Cardiac septum (tissue), 1 donor: ENCODE data around the gene CNIH3. TPM values are rescaled to one million over a fixed set of nuclear protein-coding genes. Genes with fewer than 3 reads are reported as not detected.

Experiments used
- DNase-seq: peaks from one replicate; pipeline ENCODE4 v3.0.0-alpha.2; 2020; ENCODE audit warnings: low spot score
- intact Hi-C: fragments of 100-400 bp; cut with DNase I; formaldehyde crosslinking; loops from one replicate; pipeline ENCODE4 v1.14.0; 2022
- total RNA-seq: library from RNA; stranded (reverse); fragmentation: NEBNext Ultra II Directional; extraction: Animal tissue kit (Norgen Biotek cat#: 25700); gene quantifications from one replicate; pipeline ENCODE4 v1.2.1, GENCODE V29; 2021
- donor health status: DM: no; HTN: no; CAD: no.

Gene CNIH3
- total RNA-seq, 1 donor from 2014 or later, result 1.4 TPM

DNA sequence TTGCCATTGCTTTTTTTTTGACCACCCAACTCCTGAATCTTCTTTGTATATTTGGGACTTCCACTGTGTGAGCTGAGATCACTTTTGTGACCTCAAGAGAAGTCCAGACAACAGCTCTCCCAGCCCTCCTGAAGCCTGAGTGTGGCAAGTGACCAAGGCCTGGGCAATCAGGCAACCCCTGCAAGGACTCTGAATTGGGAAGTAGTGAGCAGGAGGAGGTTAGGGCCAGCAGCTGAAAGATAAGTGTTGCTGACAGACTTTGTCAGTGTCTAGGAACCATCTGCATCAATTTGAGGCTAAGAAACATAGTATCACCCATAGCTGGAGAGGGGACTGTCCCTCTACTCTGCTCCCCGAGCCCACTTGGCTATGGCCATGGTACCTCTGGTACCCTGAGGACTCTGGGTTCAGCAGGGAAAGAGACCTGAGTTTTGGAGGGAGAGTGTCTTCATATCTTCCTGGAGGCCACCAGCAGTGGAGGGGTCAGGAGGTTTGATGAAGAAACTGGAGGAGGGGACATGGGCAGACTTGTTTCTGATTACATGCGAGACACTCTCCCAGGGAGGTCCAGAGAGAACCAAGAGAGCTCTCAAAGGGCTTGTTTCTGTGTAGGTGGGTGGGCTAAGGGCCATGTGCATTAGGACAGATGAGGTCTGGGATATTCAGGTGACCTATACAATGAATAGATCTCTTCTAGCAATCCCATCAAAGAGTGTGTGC, 166.3 kb downstream of the CNIH3 start:
- intact Hi-C loops, result no loop called here
- no peak for DNase-seq

DNA sequence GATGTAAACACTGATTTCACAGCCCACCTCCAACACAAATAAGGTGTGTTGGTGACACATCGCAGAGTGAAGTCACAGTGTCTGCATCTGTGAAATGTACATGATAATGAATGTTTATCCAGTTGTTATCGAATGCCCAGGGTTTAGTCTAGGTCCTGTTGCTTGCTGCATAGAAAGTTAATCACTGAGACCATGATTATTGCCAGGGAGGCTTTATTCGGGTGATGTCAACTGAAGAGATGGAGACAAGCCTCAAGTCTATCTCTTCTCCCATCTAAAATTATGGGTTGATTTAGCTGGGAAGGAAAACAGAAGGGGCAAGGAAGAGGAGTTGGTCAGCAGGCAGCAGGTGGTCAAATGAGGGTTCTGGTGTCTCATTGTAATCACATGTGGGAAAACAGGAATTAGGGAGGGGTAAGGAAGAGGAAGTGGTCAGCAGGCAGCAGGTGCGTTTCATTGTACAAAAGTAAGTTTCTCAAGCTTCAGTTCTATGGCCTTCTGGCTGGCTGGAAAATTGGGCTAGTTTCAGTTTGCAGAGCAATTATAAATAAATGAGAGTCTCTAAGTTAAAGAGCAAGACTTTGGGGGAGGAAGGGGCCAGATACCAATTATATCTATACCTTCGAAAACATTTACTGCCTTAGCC, 167.0 kb downstream of the CNIH3 start:
- intact Hi-C loops, result no loop called here
- no peak for DNase-seq

DNA sequence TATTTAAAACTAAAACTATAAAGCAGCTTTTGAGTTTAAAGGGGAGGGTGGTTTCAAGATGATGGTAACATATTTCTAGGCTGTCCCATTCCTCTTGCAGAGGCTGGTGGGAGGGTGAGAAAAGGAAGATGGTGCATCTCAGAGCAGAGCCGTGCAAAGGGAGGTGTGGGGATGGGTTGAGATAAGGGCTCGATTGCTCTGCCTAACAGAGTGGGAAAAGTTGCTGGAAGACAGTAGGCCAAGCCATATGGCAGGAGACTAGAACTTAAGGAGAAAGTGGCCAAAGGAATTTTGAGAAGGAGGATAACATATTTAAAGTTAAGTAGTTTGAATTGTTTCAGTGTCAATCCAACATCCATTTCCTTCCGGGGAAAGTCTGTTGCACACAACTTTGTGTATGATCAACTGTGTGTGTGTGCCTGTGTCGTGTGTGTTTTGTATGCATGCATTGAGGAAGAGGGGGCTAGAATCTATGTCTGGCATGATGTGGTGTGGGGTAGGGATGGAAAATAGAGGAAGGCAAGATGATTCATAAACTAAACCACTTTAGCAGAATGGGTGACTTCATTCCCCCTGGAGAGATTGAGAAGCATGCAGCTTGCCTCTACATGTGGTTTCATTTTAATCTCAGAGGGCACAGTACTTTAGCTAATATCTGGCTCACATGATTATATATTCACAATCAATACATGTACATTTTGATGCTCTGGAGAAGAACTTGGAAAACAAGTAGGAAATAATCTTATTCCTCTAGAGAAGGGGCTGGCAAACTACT, 168.3 kb downstream of the CNIH3 start:
- no peak for DNase-seq
- intact Hi-C loops, result no loop called here

DNA sequence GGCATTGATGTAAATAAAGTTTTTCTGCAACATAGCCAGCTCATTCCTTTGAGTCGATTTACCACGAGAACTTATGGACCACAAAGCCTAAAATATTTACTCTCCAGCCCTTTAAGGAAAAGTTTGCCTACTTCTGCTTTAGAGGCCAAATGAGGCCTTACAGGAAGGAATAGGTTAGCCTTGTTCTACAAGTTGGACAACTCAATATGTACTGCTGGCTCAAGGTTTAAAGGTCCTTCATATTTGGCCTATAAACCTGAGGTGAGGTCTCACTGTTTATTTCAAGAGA, 168.9 kb downstream of the CNIH3 start:
- intact Hi-C loops, result no loop called here
- DNase-seq, result no peak

DNA sequence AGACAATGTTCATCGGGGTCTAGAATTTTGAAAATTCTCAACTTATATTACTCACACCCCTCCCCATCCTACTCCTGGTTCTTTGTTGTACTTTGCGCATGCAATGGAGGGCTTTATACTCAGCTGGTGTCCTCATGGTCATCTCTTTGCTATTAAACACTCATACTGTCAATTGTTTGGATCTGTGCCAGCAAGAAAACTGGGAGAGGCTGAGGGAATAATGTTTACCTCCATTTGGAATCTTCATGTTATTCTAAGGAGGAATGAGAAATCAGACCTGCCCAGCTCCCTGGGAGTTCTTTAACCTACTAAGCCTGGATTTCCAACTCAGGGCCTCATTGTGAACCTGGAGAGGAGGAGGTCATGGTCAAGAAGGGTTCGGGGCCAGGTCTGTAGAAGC, 169.5 kb downstream of the CNIH3 start:
- DNase-seq, result no peak
- intact Hi-C loops, result no loop called here

DNA sequence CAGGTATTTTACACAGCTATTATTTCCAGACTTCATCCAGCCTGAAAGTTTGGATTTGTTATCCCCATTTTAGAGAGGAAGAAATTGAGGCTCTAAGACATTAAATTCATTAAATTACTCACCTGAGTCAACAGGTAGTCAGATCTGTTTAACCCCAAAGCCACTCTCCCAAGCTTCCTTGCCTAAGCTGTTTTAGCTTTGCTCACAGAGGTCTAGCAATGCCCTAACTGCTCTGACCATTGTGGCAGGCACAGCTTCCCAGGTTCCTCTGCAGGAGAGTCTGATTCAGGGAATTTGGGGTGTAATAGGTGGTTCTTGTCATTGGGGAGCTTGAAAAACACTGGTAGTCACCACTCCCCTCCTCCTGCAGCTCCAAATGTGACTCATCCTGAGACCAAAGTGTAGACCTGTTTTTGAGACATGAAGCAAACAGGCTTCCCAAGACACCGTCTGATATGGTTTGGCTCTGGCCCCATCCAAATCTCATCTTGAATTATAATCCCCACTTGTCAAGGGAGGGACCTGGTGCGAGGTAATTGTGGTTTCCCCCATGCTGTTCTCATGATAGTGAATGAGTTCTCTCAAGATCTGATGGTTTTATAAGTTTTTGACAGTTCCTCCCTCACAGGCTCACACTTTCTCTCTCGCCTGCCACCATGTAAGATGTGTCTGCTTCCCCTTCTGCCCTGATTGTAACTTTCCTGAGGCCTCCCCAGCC, 170.6 kb downstream of the CNIH3 start:
- DNase-seq, result no peak
- intact Hi-C loops, result no loop called here

DNA sequence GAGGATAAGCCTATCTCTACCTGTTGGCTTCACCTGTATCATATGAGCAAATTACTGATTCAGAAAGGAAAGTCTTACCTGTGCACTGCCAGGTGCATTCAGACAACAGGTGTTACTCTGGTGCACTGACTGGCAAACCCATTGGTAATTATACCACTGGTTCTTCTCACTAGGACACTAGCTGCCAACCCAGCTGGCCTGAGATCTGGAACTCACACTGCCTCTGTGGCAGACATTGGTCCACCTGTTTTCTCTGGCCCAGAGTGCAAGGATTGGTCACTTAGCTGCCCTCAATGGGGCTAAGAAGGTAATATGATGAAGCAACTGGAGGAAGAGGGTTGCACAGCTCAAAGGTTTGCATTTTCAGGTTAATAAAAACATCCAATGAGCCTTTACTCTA, 173.2 kb downstream of the CNIH3 start:
- no peak for DNase-seq
- intact Hi-C loops, result no loop called here

Other genes with a start within 250 kb of the CNIH3 start
- gene WDR26, start 181.5 kb upstream of the CNIH3 start, total RNA-seq, result 61.8 TPM